Lower lobe of right lung (tissue), 2 donors: ENCODE measurements around the gene ACTR1B. TPM values are rescaled to one million over a fixed set of nuclear protein-coding genes. Genes with fewer than 3 reads are reported as not detected.
"Not testable (repeated sequence)": the region's sequence is repeated elsewhere in the genome, so short reads cannot be mapped to it uniquely, and the experiment has no call there.

ENCODE experiments used
- ATAC-seq, 2 donors: fragments of 200-7000 bp; cut with Tn5 transposase; one replicate each; pipeline ENCODE4 v1.9.1; 2020 to 2022; ENCODE audit warnings: mild to moderate bottlenecking in 2 of 2, moderate library complexity in 2 of 2
- DNase-seq: peaks from one replicate; pipeline ENCODE4 v3.0.0-alpha.2; 2020
- H3K27ac ChIP-seq: fragments of 200-600 bp; one replicate; pipeline ENCODE4 v1.8.0; 2022
- H3K27me3 ChIP-seq: fragments of 200-600 bp; one replicate; pipeline ENCODE4 v1.8.0; 2022; ENCODE audit warnings: low read depth
- H3K36me3 ChIP-seq: fragments of 200-600 bp; one replicate; pipeline ENCODE4 v1.8.0; 2022; ENCODE audit warnings: mild to moderate bottlenecking
- H3K4me1 ChIP-seq: fragments of 200-600 bp; one replicate; pipeline ENCODE4 v1.8.0; 2022
- H3K4me3 ChIP-seq: fragments of 200-600 bp; one replicate; pipeline ENCODE4 v1.8.0; 2022; ENCODE audit warnings: mild to moderate bottlenecking
- H3K9me3 ChIP-seq: fragments of 200-600 bp; one replicate; pipeline ENCODE4 v1.8.0; 2022
- intact Hi-C: fragments of 100-400 bp; cut with DNase I; formaldehyde crosslinking; loops from one replicate; pipeline ENCODE4 v1.11.0; 2022
- total RNA-seq: library from RNA; stranded (reverse); fragmentation: NEBNext Ultra II Directional; extraction: Animal tissue kit (Norgen Biotek cat#: 25700); gene quantifications from one replicate; pipeline ENCODE4 v1.2.1, GENCODE V29; 2021
- TF ChIP-seq, protein P1 (sequence below): fragments of 200-600 bp; IDR thresholded peaks from one replicate; pipeline ENCODE4 v1.8.0; 2022; ENCODE audit warnings: antibody characterized with exemption, mild to moderate bottlenecking
- donor health status: DM: no; HTN: yes; CAD: no; lungs with severe emphysema.

ACTR1B gene
- total RNA-seq, 1 donor from 2014 or later, result 56.0 TPM

DNA sequence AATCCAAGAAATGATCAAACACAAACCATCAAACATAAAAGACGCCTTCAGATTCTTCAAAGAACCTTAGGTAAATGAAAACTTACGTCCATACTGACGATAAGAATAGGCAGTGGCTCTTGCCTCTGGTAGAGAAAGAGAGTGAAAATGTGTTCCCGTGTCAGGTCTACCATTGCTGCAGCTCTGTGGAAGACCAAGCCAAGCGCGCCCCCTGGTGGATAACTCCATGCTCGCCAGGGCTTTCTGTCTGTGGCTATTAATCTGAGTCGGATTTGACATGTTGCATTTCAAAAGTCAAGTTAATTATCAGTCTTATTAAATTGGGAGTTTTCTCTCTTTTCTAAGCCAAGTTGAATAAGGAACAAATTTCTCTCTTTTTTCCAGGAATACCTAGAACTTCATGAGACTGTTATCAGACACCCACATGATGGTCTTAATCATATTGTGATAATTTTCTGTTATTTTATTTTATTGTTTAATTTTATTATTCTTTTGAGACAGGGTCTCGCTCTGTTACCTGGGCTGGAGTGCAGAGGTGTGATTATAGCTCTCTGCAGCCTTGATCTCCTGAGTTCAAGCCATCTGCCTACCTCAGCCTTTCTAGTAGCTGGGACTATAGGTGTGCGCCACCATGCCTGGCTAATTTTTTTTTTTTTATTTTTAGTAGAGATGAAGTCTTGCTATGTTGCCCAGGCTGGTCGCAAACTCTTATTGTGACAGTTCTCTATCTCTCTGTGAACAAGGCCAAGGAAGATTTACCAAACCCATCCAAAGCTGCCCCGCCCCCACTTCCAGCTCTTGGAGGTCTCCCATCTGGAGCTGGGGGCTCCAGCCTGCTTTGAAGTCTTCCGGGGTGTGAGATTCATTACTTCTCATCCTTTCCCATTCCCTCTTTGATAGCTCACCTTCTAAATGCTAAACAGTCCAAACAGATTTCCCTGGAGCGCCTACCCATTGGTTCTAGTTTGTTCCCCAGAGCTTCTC is 33.7 kb upstream of the ACTR1B start:
- H3K27ac ChIP-seq, result no peak overlapping the region
- intact Hi-C loops, result no loop called here
- peak; percentile 93 for ATAC-seq

DNA sequence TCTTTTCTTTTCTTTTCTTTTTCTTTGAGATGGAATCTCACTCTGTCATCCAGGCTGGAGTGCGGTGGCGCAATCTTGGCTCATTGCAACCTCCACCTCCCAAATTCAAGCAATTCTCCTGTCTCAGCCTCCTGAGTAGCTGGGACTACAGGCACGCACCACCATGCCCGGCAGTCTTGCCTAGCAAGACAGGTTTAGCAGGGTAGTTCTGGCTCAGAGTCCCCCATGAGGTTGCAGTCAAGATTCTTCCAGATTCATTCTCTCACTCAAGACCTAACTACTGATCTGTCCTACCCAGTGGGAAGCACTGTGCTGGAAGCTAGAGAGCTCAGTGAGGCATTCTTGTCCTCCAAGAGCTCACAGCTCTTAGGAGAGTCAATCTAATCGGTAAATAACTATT is 31.9 kb upstream of the ACTR1B start:
- Histone ChIP-seq H3K4me1 (no peaks in the 10 kb centered on the region), H3K36me3 (no peaks in the 10 kb centered on the region), H3K9me3 (no peaks in the 10 kb centered on the region), H3K4me3 (no peak overlapping the region), H3K27ac (no peak overlapping the region), H3K27me3 (no peaks in the 10 kb centered on the region)
- TF ChIP-seq, protein P1, sequence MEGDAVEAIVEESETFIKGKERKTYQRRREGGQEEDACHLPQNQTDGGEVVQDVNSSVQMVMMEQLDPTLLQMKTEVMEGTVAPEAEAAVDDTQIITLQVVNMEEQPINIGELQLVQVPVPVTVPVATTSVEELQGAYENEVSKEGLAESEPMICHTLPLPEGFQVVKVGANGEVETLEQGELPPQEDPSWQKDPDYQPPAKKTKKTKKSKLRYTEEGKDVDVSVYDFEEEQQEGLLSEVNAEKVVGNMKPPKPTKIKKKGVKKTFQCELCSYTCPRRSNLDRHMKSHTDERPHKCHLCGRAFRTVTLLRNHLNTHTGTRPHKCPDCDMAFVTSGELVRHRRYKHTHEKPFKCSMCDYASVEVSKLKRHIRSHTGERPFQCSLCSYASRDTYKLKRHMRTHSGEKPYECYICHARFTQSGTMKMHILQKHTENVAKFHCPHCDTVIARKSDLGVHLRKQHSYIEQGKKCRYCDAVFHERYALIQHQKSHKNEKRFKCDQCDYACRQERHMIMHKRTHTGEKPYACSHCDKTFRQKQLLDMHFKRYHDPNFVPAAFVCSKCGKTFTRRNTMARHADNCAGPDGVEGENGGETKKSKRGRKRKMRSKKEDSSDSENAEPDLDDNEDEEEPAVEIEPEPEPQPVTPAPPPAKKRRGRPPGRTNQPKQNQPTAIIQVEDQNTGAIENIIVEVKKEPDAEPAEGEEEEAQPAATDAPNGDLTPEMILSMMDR, result no peak
- intact Hi-C loops, result no loop called here
- ATAC-seq (no peak), DNase-seq (no peak)

More for the DNA sequence above, 33.7 kb upstream of the ACTR1B start:
- H3K36me3 ChIP-seq, result no peaks in the 10 kb centered on the region
- DNase-seq, result peak; percentile 93
- H3K4me3 ChIP-seq, result no peak overlapping the region
- H3K27me3 ChIP-seq, result no peaks in the 10 kb centered on the region
- TF ChIP-seq, protein P1, result peak; percentile 98
- H3K9me3 ChIP-seq, result no peaks in the 10 kb centered on the region
- no peaks in the 10 kb centered on the region for H3K4me1 ChIP-seq

DNA sequence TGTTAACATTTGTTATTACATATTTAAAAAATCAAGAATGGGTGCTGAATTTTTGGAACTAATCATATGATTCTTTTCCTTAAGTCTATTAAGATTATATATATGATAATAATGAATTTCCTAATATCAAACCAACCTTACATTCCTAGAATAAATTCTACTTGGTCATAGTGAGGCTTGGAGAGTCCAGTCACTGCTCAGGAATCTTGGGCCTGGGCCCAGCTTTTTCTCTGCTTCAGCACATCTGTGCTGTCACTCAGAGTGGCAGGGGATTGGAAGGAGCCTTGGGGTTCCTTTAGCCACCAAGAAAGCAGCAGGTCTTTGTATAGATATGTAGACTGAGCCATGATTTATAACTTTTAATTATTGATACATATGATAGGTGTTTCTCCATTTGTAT is 29.6 kb upstream of the ACTR1B start:
- DNase-seq (no peak), ATAC-seq (no peak)
- TF ChIP-seq, protein P1, result no peak
- H3K9me3 ChIP-seq, result no peaks in the 10 kb centered on the region
- no peaks in the 10 kb centered on the region for H3K4me1 ChIP-seq
- H3K4me3 ChIP-seq, result no peak overlapping the region
- no peak overlapping the region for H3K27ac ChIP-seq
- H3K36me3 ChIP-seq, result no peaks in the 10 kb centered on the region
- no peaks in the 10 kb centered on the region for H3K27me3 ChIP-seq
- intact Hi-C loops, result no loop called here

DNA sequence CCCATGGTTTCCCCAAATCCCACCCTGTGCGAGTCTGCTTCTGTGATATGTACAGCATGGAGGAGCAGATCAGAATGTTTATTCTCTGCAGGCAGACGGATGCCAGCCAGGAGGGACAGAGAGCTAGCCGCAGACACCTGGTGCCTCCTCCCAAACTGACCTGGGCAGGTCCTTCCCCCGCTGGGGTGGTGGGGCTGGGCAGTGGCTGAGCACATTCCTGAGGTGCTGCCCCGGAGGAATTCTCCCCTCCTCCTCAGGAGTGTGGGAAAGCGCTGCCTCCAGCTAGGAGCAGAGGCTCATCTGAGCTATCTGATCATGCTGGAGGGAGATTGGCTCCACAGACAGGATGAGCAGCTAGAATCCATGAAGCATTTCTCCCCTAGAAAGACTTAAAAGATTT is 27.3 kb upstream of the ACTR1B start:
- DNase-seq, result no peak
- TF ChIP-seq, protein P1, result no peak
- no peaks in the 10 kb centered on the region for H3K27me3 ChIP-seq
- no peak overlapping the region for H3K27ac ChIP-seq
- H3K4me3 ChIP-seq, result no peak overlapping the region
- no peaks in the 10 kb centered on the region for H3K9me3 ChIP-seq
- H3K4me1 ChIP-seq, result no peaks in the 10 kb centered on the region
- ATAC-seq, result no peak
- intact Hi-C loops, result no loop called here
- H3K36me3 ChIP-seq, result no peaks in the 10 kb centered on the region

DNA sequence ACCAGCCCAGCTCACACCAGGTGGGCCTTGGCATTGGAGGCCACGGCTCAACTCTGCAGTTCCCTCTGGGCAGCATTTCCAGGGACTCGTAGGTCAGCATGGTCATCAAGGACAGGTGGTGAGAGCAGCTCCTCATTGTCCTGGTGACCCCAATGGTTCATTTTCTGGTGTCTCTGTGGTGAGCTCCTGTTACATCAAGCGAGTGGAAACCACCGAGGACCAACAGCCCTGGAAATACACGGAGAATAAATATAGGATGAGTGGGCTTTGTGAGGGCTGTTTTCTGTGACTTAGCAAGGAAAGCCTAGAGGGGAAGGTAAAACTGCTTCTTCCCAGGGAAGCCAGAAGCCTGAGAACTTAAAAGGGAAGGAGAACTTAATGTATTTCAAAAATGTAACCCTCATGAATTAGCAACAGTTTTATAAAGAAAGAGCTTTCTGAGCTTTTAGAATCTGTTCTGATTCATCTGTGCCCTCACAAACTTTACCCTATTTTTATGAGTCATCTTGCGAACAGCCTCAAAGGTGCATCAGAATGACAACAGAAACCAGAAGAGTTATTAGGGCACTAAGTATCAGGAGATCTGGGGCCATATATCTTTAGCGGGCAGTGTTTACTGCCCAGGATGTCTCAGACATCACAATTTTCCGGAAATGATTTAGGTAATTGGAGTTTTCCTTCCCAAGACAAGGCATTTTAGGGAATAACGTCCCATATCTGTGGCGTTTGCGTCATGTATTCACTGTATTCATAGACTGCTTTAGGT is 24.4 kb upstream of the ACTR1B start:
- TF ChIP-seq, protein P1, result no peak
- Histone ChIP-seq H3K27ac (no peak overlapping the region), H3K27me3 (no peaks in the 10 kb centered on the region), H3K9me3 (no peaks in the 10 kb centered on the region), H3K4me3 (no peak overlapping the region), H3K36me3 (no peaks in the 10 kb centered on the region), H3K4me1 (no peaks in the 10 kb centered on the region)
- ATAC-seq, result peak in 1 of 2 donors; percentile 17
- intact Hi-C loops, result no loop called here
- DNase-seq, result no peak

DNA sequence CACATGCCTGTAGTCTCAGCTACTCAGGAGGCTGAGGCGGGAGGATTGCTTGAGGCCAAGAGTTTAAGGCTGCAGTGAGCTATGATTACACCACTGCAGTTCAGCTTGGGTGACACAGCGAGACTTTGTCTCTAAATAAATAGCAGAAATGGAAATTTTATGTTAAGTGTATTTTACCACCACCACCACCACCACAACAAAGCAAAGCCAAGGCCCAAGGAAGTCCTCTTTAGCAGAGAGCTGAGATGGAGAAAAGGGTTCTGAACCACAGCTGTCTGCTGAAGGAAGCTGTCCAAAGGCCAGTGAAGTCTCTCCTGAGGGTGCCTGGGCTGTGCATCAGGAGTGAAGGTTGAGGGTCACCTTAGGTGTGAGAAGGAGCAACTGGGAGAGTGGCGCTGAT is 23.4 kb upstream of the ACTR1B start:
- H3K9me3 ChIP-seq, H3K36me3 ChIP-seq, intact Hi-C loops, H3K27ac ChIP-seq, H3K4me3 ChIP-seq, H3K27me3 ChIP-seq, ATAC-seq, H3K4me1 ChIP-seq, DNase-seq: not testable (repeated sequence)
